Right cardiac atrium (tissue), 5 donors: Measurements from ENCODE around the gene IL32. TPM values are rescaled to one million over a fixed set of nuclear protein-coding genes. Genes with fewer than 3 reads are reported as not detected.

Experiments used
- ATAC-seq, 2 donors: fragments of 200-7000 bp; cut with Tn5 transposase; one replicate each; pipeline versions ENCODE4 v1.8.0 to v1.9.1; 2020; ENCODE audit warnings: moderate library complexity in 2 of 2, mild to moderate bottlenecking in 1 of 2
- DNase-seq, 3 donors: peaks; one replicate each; pipeline ENCODE4 v3.0.0-alpha.2; 2020
- H3K27ac ChIP-seq: one replicate; pipeline ENCODE4 v1.5.1; 2013; ENCODE audit warnings: mild to moderate bottlenecking, low read length, control low read depth, moderate library complexity
- H3K27me3 ChIP-seq: one replicate; pipeline ENCODE4 v1.6.1; 2013; ENCODE audit not compliant: control insufficient read depth, insufficient read depth
- H3K4me1 ChIP-seq: one replicate; pipeline ENCODE4 v1.6.1; 2013; ENCODE audit warnings: low read length; ENCODE audit not compliant: control insufficient read depth, insufficient read depth
- H3K4me3 ChIP-seq: one replicate; pipeline ENCODE4 v1.5.1; 2013; ENCODE audit warnings: low read length, control low read depth
- H3K9me3 ChIP-seq: one replicate; pipeline ENCODE4 v1.6.1; 2013; ENCODE audit warnings: low read length; ENCODE audit not compliant: control insufficient read depth
- WGBS: extraction: QIAGEN DNeasy Blood & Tissue Kit; methylation state at CpG from one replicate; pipeline ENCODE4 v1.1.7; 2013; 5-methylcytosine and 5-hydroxymethylcytosine counted together
- intact Hi-C, 4 donors: fragments of 100-400 bp; cut with DNase I; formaldehyde crosslinking; loops; one replicate each; pipeline versions ENCODE4 v1.11.0 to v1.14.0; 2022 to 2023
- polyA plus RNA-seq: library from polyadenylated mRNA; stranded (reverse); fragments of 200-250 nt; gene quantifications from one replicate; pipeline ENCODE4 v1.2.3, GENCODE V29; 2013
- total RNA-seq, 4 donors: library from RNA; stranded (reverse); fragmentation: NEBNext Ultra II Directional; extraction: Animal tissue kit (Norgen Biotek cat#: 25700); gene quantifications; one replicate each; pipeline ENCODE4 v1.2.1, GENCODE V29; 2021
- donor health status: healthy with polysubstance abuse.
- donor health status: DM: no; HTN: yes; CAD: no.
- donor health status: DM: no; HTN: no; CAD: no.
- donor health status: DM: no; HTN: yes; CAD: no; lungs with severe emphysema.
- donor health status: DM: yes; HTN: yes; CAD: no.

Gene IL32
- total and polyA plus RNA-seq, 5 donors, result 27.5 to 62.8 (median 37.8) TPM

GRCh38 chr16:3112881-3113574, 47.6 kb downstream of the IL32 start:
- ATAC-seq (peak in 1 of 2 donors; percentile 30), DNase-seq (peak in 2 of 3 donors; percentile 72 to 76)
- Histone ChIP-seq H3K27ac (peak overlapping the region; percentile 53), H3K4me3 (peak overlapping the region; percentile 91), H3K9me3 (no peaks in the 10 kb centered on the region), H3K4me1 (no peaks in the 10 kb centered on the region), H3K27me3 (no peaks in the 10 kb centered on the region)
- 14% methylated on average over 19 of the region's 19 CpGs for WGBS
- intact Hi-C loops, result loop anchor here in 1 of 4 donors (10.0 kb wide), 1 partner anchor 48 kb away; the partner anchor contains the start of gene IL32

GRCh38 chr16:3113765-3114479, 48.5 kb downstream of the IL32 start:
- H3K27me3 ChIP-seq, result no peaks in the 10 kb centered on the region
- peak overlapping the region; percentile 91 for H3K4me3 ChIP-seq
- no peaks in the 10 kb centered on the region for H3K9me3 ChIP-seq
- no peaks in the 10 kb centered on the region for H3K4me1 ChIP-seq
- H3K27ac ChIP-seq, result no peak overlapping the region
- ATAC-seq, result no peak
- intact Hi-C loops, result loop anchor here in 1 of 4 donors (10.0 kb wide), 1 partner anchor 49 kb away; the partner anchor contains the start of gene IL32
- 54% methylated on average over 17 of the region's 17 CpGs for WGBS
- peak in 2 of 3 donors; percentile 38 to 41 for DNase-seq

- ATAC-seq (no peak), DNase-seq (peak in 2 of 3 donors; percentile 40 to 57)
- H3K9me3 ChIP-seq, result no peaks in the 10 kb centered on the region
- H3K4me1 ChIP-seq, result no peaks in the 10 kb centered on the region
- H3K4me3 ChIP-seq, result no peak overlapping the region
- intact Hi-C loops, result loop anchor here in 1 of 4 donors (10.0 kb wide), 1 partner anchor 50 kb away; the partner anchor contains the start of gene IL32
- no peak overlapping the region for H3K27ac ChIP-seq
- 88% methylated on average over 12 of the region's 12 CpGs for WGBS
- H3K27me3 ChIP-seq, result no peaks in the 10 kb centered on the region
These were observed 49.6 kb downstream of the IL32 start for GRCh38 chr16:3115003-3115402.

- ATAC-seq (no peak), DNase-seq (peak in 2 of 3 donors; percentile 39 to 48)
- 72% methylated on average over 14 of the region's 14 CpGs for WGBS
- Histone ChIP-seq H3K4me3 (no peak overlapping the region), H3K9me3 (no peaks in the 10 kb centered on the region), H3K27me3 (no peaks in the 10 kb centered on the region), H3K27ac (no peak overlapping the region), H3K4me1 (no peaks in the 10 kb centered on the region)
- intact Hi-C loops, result loop anchor here in 1 of 4 donors (10.0 kb wide), 1 partner anchor 51 kb away; the partner anchor contains the start of gene IL32
These were observed 50.1 kb downstream of the IL32 start for GRCh38 chr16:3115561-3115960.

DNA sequence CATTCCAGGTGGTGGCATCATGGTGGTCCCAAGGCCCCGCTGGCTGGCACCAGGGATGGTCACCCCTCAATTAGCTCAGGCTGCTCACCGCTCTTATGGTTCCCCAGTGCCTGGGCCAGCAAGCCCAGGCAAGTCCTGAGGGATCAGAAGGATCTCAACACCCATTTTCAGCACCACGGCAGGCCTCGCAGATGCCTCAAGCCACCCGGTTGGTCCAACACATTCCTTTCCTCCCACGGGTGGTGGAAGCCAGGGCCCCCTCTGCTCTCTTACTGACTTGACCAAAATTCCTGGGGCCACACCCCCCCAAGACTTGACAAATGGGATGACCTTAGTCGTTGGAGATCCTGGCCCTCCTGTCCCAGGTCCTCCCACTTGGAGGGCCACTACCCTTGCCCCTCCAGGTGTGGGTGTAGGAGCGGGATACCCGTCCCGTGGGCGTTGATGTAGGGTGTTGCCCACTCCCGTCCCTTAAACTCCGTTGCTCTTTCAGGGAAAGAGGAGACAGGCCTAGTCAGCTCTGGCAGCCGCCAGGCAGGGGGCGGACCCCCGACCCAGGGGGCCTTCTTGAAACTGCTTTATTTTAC, 52.9 kb downstream of the IL32 start:
- no peaks in the 10 kb centered on the region for H3K9me3 ChIP-seq
- intact Hi-C loops, result loop anchor here in 1 of 4 donors (10.0 kb wide), 1 partner anchor 53 kb away; the partner anchor contains the start of gene IL32
- 81% methylated on average over 16 of the region's 16 CpGs for WGBS
- H3K4me1 ChIP-seq, result peaks cover 2% of the 10 kb centered on the region
- H3K27ac ChIP-seq, result no peak overlapping the region
- ATAC-seq, result no peak
- H3K4me3 ChIP-seq, result no peak overlapping the region
- no peaks in the 10 kb centered on the region for H3K27me3 ChIP-seq
- peak in 2 of 3 donors; percentile 36 to 39 for DNase-seq

DNA sequence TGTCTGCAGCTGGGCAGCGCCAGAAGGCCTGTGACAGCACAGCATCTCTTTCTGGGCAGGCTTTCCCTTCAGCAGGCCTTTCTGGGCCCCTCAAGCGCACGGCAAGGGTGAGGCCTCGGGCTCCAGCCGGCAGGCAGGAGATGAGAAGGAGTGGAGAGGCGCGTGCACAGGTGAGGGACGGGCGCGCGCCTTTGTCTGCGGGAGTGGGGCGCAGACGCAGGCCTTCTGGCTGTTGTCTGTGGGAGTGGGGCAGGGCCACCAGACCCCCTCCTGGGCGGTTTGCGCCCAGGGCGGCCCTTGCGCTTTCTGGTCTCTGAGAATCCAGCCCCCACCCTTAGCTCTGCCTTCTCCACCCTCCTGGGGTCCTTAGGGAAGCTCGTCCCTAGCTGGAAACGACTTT, 53.4 kb downstream of the IL32 start:
- Histone ChIP-seq H3K27ac (no peak overlapping the region), H3K27me3 (no peaks in the 10 kb centered on the region), H3K4me3 (no peak overlapping the region), H3K4me1 (peaks cover 6% of the 10 kb centered on the region), H3K9me3 (no peaks in the 10 kb centered on the region)
- DNase-seq (peak in 2 of 3 donors; percentile 30 to 44), ATAC-seq (no peak)
- intact Hi-C loops, result loop anchor here in 1 of 4 donors (10.0 kb wide), 1 partner anchor 54 kb away; the partner anchor contains the start of gene IL32
- 95% methylated on average over 20 of the region's 20 CpGs for WGBS

Other genes starting within 250 kb of the IL32 start
- not detected for gene PRSS21, start 248.4 kb upstream of the IL32 start, total RNA-seq
- gene PRSS21, start 248.4 kb upstream of the IL32 start, polyA plus RNA-seq, result not detected
- gene ZG16B, start 235.3 kb upstream of the IL32 start, total RNA-seq, result under 1 TPM in 3 of 4 donors, not detected in 1; 0.35 to 0.64 (median 0.51) TPM
- gene ZG16B, start 235.3 kb upstream of the IL32 start, polyA plus RNA-seq, result not detected
- not detected for gene PRSS22, start 207.5 kb upstream of the IL32 start, total RNA-seq
- not detected for gene PRSS22, start 207.5 kb upstream of the IL32 start, polyA plus RNA-seq
- 10 to 100 TPM; 26.6 to 37.2 (median 29.1) TPM for gene FLYWCH2, start 182.4 kb upstream of the IL32 start, total RNA-seq
- gene FLYWCH2, start 182.4 kb upstream of the IL32 start, polyA plus RNA-seq, result 44.3 TPM
- 10 to 100 TPM; 35.8 to 43.9 (median 36.4) TPM for gene FLYWCH1, start 153.7 kb upstream of the IL32 start, total RNA-seq
- 28.9 TPM for gene FLYWCH1, start 153.7 kb upstream of the IL32 start, polyA plus RNA-seq
- gene KREMEN2, start 101.4 kb upstream of the IL32 start, total RNA-seq, result not detected
- gene KREMEN2, start 101.4 kb upstream of the IL32 start, polyA plus RNA-seq, result not detected
- gene PAQR4, start 96.3 kb upstream of the IL32 start, total RNA-seq, result 1 to 10 TPM; 4.0 to 8.8 (median 5.5) TPM
- gene PAQR4, start 96.3 kb upstream of the IL32 start, polyA plus RNA-seq, result 10.3 TPM
- 1 to 10 TPM in 2 of 4 donors, not detected in 2; 1.1 to 2.1 TPM for gene PKMYT1, start 85.2 kb upstream of the IL32 start, total RNA-seq
- gene PKMYT1, start 85.2 kb upstream of the IL32 start, polyA plus RNA-seq, result 2.1 TPM
- gene CLDN9, start 52.7 kb upstream of the IL32 start, total RNA-seq, result under 1 TPM; 0.14 to 0.46 (median 0.25) TPM
- 0.41 TPM for gene CLDN9, start 52.7 kb upstream of the IL32 start, polyA plus RNA-seq
- gene CLDN6, start 47.5 kb upstream of the IL32 start, total RNA-seq, result not detected
- not detected for gene CLDN6, start 47.5 kb upstream of the IL32 start, polyA plus RNA-seq
- gene TNFRSF12A, start 45.3 kb upstream of the IL32 start, total RNA-seq, result 10 to 100 TPM; 13.8 to 50.8 (median 28.0) TPM
- 94.7 TPM for gene TNFRSF12A, start 45.3 kb upstream of the IL32 start, polyA plus RNA-seq
- gene HCFC1R1, start 41.7 kb upstream of the IL32 start, total RNA-seq, result 10 to 100 TPM; 43.7 to 80.5 (median 64.6) TPM
- 122 TPM for gene HCFC1R1, start 41.7 kb upstream of the IL32 start, polyA plus RNA-seq
- gene THOC6, start 41.6 kb upstream of the IL32 start, total RNA-seq, result 10 to 100 TPM; 11.1 to 13.7 (median 13.0) TPM
- 13.1 TPM for gene THOC6, start 41.6 kb upstream of the IL32 start, polyA plus RNA-seq
- gene BICDL2, start 28.7 kb upstream of the IL32 start, total RNA-seq, result not detected
- not detected for gene BICDL2, start 28.7 kb upstream of the IL32 start, polyA plus RNA-seq
- 1 to 10 TPM in 2 of 4 donors, under 1 TPM in 2; 0.72 to 1.7 (median 0.95) TPM for gene MMP25, start 19.1 kb upstream of the IL32 start, total RNA-seq
- gene MMP25, start 19.1 kb upstream of the IL32 start, polyA plus RNA-seq, result 0.68 TPM
- not detected for gene ZSCAN10, start 33.7 kb downstream of the IL32 start, total RNA-seq
- gene ZSCAN10, start 33.7 kb downstream of the IL32 start, polyA plus RNA-seq, result not detected
- 10 to 100 TPM in 1 of 4 donors, 1 to 10 TPM in 3; 6.4 to 10.1 (median 9.2) TPM for gene ZNF205, start 46.9 kb downstream of the IL32 start, total RNA-seq
- gene ZNF205, start 46.9 kb downstream of the IL32 start, polyA plus RNA-seq, result 10.9 TPM
- 1 to 10 TPM; 6.2 to 8.7 (median 7.6) TPM for gene ZNF213, start 69.4 kb downstream of the IL32 start, total RNA-seq
- gene ZNF213, start 69.4 kb downstream of the IL32 start, polyA plus RNA-seq, result 7.2 TPM
- not detected for gene OR1F1, start 122.6 kb downstream of the IL32 start, total RNA-seq
- not detected for gene OR1F1, start 122.6 kb downstream of the IL32 start, polyA plus RNA-seq
- 1 to 10 TPM; 4.9 to 7.9 (median 6.1) TPM for gene ZNF200, start 169.5 kb downstream of the IL32 start, total RNA-seq
- 2.9 TPM for gene ZNF200, start 169.5 kb downstream of the IL32 start, polyA plus RNA-seq
- 1 to 10 TPM in 3 of 4 donors, under 1 TPM in 1; 0.91 to 1.6 (median 1.6) TPM for gene MEFV, start 191.0 kb downstream of the IL32 start, total RNA-seq
- gene MEFV, start 191.0 kb downstream of the IL32 start, polyA plus RNA-seq, result 0.32 TPM
- 10 to 100 TPM; 10.5 to 17.8 (median 12.0) TPM for gene ZNF263, start 217.9 kb downstream of the IL32 start, total RNA-seq
- 8.3 TPM for gene ZNF263, start 217.9 kb downstream of the IL32 start, polyA plus RNA-seq
- 1 to 10 TPM; 5.1 to 8.7 (median 6.4) TPM for gene TIGD7, start 239.8 kb downstream of the IL32 start, total RNA-seq
- gene TIGD7, start 239.8 kb downstream of the IL32 start, polyA plus RNA-seq, result 3.5 TPM
- 10 to 100 TPM; 19.8 to 23.0 (median 21.5) TPM for gene ZNF75A, start 239.9 kb downstream of the IL32 start, total RNA-seq
- 16.0 TPM for gene ZNF75A, start 239.9 kb downstream of the IL32 start, polyA plus RNA-seq